Nasal cavity respiratory epithelium epithelial cell of viscerocranial mucosa (primary cell): ENCODE measurements around the gene KIF9. TPM values are rescaled to one million over a fixed set of nuclear protein-coding genes. Genes with fewer than 3 reads are reported as not detected.

Experiments
- total RNA-seq: library from RNA; depleted of rRNA; stranded (reverse); fragments of >200 nt; gene quantifications from 2 replicates; pipeline ENCODE4 v1.2.3, GENCODE V29; 2014

Gene KIF9
- 1.4 and 2.9 TPM in 2 replicates for total RNA-seq

GRCh38 chr3:47282424-47283192 is at the start of gene KIF9, which contains the start of gene KLHL18:
KIF9 (minus strand) TSS chr3:47282799; CDS start chr3:47277374, 5,425 bp downstream.
KLHL18 (plus strand) TSS chr3:47282944; CDS start chr3:47282966, 22 bp downstream.

Other genes starting within 250 kb of the KIF9 start
- gene SETD2, start 118.7 kb downstream of the KIF9 start, total RNA-seq: 32.8 and 59.8 TPM in 2 replicates
- 26.7 and 32.3 TPM in 2 replicates for gene KLHL18, start 145 bp upstream of the KIF9 start, total RNA-seq
- 13.7 and 33.0 TPM in 2 replicates for gene PTPN23, start 98.2 kb upstream of the KIF9 start, total RNA-seq
- 63.9 and 123 TPM in 2 replicates for gene SCAP, start 193.1 kb upstream of the KIF9 start, total RNA-seq
- gene ELP6, start 230.9 kb upstream of the KIF9 start, total RNA-seq: 20.5 and 20.9 TPM in 2 replicates